Aorta (tissue), 5 donors: ENCODE results near the gene ATF2. TPM values are rescaled to one million over a fixed set of nuclear protein-coding genes. Genes with fewer than 3 reads are reported as not detected.

ENCODE experiments used
- ATAC-seq: fragments of 200-7000 bp; cut with Tn5 transposase; one replicate; pipeline ENCODE4 v1.9.1; 2022; ENCODE audit warnings: moderate library complexity; ENCODE audit not compliant: low FRiP score
- DNase-seq, 2 donors: peaks; one replicate each; pipeline ENCODE4 v3.0.0-alpha.2; 2020
- H3K27ac ChIP-seq, 2 donors: one replicate each; pipeline ENCODE4 v1.5.1; 2013; ENCODE audit warnings: low read length in 2 of 2, mild to moderate bottlenecking in 2 of 2, moderate library complexity in 2 of 2, control low read depth in 1 of 2, inconsistent platforms in 1 of 2, low read depth in 1 of 2
- H3K27me3 ChIP-seq, 2 donors: one replicate each; pipeline ENCODE4 v1.6.1; 2013; ENCODE audit warnings: control low read depth in 1 of 2, low read length in 1 of 2, mild to moderate bottlenecking in 1 of 2, moderate library complexity in 1 of 2; ENCODE audit not compliant: insufficient read depth in 2 of 2, control insufficient read depth in 1 of 2
- H3K36me3 ChIP-seq, 2 donors: one replicate each; pipeline ENCODE4 v1.6.1; 2013; ENCODE audit warnings: control low read depth in 1 of 2, low read length in 1 of 2, mild to moderate bottlenecking in 1 of 2; ENCODE audit not compliant: insufficient read depth in 2 of 2, control insufficient read depth in 1 of 2
- H3K4me1 ChIP-seq, 2 donors: one replicate each; pipeline ENCODE4 v1.6.1; 2013; ENCODE audit warnings: low read length in 2 of 2, control low read depth in 1 of 2, mild to moderate bottlenecking in 1 of 2, moderate library complexity in 1 of 2; ENCODE audit not compliant: insufficient read depth in 2 of 2, control insufficient read depth in 1 of 2
- H3K4me3 ChIP-seq, 2 donors: one replicate each; pipeline ENCODE4 v1.5.1; 2013; ENCODE audit warnings: low read length in 2 of 2, control low read depth in 1 of 2, mild to moderate bottlenecking in 1 of 2
- H3K9me3 ChIP-seq: one replicate; pipeline ENCODE4 v1.6.1; 2013; ENCODE audit warnings: mild to moderate bottlenecking, low read length; ENCODE audit not compliant: control insufficient read depth
- WGBS, 2 donors: extraction: QIAGEN DNeasy Blood & Tissue Kit; methylation state at CpG; one replicate each; pipeline ENCODE4 v1.1.7; 2013; 5-methylcytosine and 5-hydroxymethylcytosine counted together
- intact Hi-C, 2 donors: fragments of 100-400 bp; cut with DNase I; formaldehyde crosslinking; loops; one replicate each; pipeline versions ENCODE4 v1.14.2 to v1.15.0; 2022
- polyA plus RNA-seq, 2 donors: library from polyadenylated mRNA; stranded (reverse); fragments of 200-250 nt; gene quantifications; one replicate each; pipeline ENCODE4 v1.2.3, GENCODE V29; 2013
- total RNA-seq, 2 donors: library from RNA; stranded (reverse); fragmentation: NEBNext Ultra II Directional; extraction: Animal tissue kit (Norgen Biotek cat#: 25700); gene quantifications; one replicate each; pipeline ENCODE4 v1.2.1, GENCODE V29; 2021
- donor health status: healthy with polysubstance abuse.
- donor health status: Bipolar disorder and iron deficiency.
- donor health status: DM: no; HTN: no; CAD: no.
- donor health status: DM: no; HTN: no; CAD: no.
- donor health status: DM: yes; HTN: yes; CAD: no.

Gene ATF2
- total and polyA plus RNA-seq, 4 donors, result 17.3 to 72.0 (median 40.9) TPM

DNA sequence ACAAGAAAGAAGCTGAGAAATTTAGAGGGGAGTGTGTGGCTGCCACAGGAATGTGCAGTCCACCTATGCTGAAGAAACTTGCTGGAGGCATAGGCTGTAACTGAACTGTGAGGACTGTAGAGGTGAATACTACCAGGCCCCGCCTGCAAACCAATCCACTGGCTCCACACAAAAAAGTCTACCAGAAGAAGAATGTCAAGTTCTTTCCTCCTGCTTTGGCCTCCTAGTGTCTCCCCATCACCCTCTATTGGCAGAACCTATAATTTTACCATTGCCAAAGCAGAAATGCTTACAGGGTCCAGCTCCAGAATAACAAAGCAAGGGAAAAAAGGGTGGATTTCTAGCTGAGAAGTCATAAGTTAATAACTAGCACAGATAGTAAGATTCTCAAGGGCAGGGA lies 19.4 kb upstream of the ATF2 start:
- intact Hi-C loops, result loop anchor here in 1 of 2 donors (10.0 kb wide), 1 partner anchor 907 kb away; the partner anchor contains the start of genes HOXD12 and HOXD13
- no peak for DNase-seq
- 100% methylated on average over 1 of the region's 1 CpG for WGBS, 2 donors
- no peak for ATAC-seq
- H3K27ac ChIP-seq, result no peak overlapping the region
- no peaks in the 10 kb centered on the region for H3K4me1 ChIP-seq
- no peak overlapping the region for H3K4me3 ChIP-seq
- H3K9me3 ChIP-seq, result no peaks in the 10 kb centered on the region
- no peaks in the 10 kb centered on the region for H3K36me3 ChIP-seq
- no peaks in the 10 kb centered on the region for H3K27me3 ChIP-seq

- ATAC-seq (no peak), DNase-seq (no peak)
- Histone ChIP-seq H3K9me3 (no peaks in the 10 kb centered on the region), H3K36me3 (peaks cover 0 to 4% of the 10 kb centered on the region in 2 donors), H3K4me1 (no peaks in the 10 kb centered on the region), H3K27ac (no peak overlapping the region), H3K27me3 (no peaks in the 10 kb centered on the region), H3K4me3 (no peak overlapping the region)
- intact Hi-C loops, result loop anchor here in 1 of 2 donors (10.0 kb wide), 1 partner anchor 911 kb away; the partner anchor contains the start of genes HOXD12 and HOXD13
- WGBS, 2 donors, result 75 to 87% methylated on average over 2 of the region's 2 CpGs
Observed at GRCh38 chr2:175183674-175184073, 15.7 kb upstream of the ATF2 start.

- Histone ChIP-seq H3K4me3 (peak overlapping the region in 1 of 2 donors; percentile 79), H3K27me3 (no peaks in the 10 kb centered on the region), H3K4me1 (no peaks in the 10 kb centered on the region), H3K36me3 (peaks cover 0 to 4% of the 10 kb centered on the region in 2 donors), H3K27ac (peak overlapping the region; percentile 49 to 65), H3K9me3 (no peaks in the 10 kb centered on the region)
- 52 to 58% methylated on average over 5 of the region's 5 CpGs for WGBS, 2 donors
- ATAC-seq (no peak), DNase-seq (no peak)
- intact Hi-C loops, result loop anchor here in 1 of 2 donors (10.0 kb wide), 1 partner anchor 913 kb away; the partner anchor contains the start of genes HOXD12 and HOXD13
Observed at GRCh38 chr2:175181877-175182308, 13.9 kb upstream of the ATF2 start.

DNA sequence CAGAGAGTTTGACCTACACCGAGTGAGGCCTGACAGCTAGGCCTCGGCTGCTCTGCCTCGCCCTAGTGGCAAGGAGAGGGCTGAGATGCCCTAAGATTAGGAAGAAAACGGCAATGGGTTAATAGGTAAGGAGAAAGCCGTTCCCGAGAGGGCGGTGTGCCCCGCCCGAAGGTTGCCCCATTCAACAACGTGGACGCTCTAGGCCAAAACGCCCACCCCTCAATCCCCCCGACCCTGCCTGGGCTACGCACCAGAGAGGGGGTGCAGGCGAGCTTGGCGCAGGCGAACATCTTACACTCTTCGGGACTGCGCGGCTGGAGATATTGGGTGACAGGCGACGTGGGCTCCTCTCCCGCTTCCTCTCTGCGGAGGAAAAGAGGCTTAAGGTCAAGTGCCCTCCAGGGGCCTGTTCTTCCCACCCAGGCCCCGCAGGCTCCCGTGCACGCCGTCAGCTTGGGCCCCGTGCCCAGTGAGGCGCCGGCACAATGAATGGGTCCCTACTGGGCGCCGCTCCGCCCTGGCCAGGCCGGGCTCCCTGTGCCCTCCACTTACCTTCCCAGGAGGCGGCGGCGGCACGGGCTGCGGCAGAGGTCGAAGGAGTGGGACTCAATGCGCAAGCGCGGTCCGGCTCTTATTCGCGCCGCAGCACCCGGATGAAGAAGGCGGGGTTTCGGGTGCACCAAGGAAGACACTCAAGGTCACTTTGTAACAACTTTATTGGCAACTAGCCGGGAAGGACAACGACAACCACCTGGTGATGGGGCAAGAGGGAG lies 13.3 kb upstream of the ATF2 start, which contains the start of gene ATP5MC3:
Gene ATP5MC3, minus strand, starts transcription at position 607 of the 773 bp plus-strand sequence. Its CDS starts 317 bp downstream, at position 290.
- Histone ChIP-seq H3K4me1 (no peaks in the 10 kb centered on the region), H3K36me3 (peaks cover 0 to 4% of the 10 kb centered on the region in 2 donors), H3K9me3 (no peaks in the 10 kb centered on the region), H3K27me3 (no peaks in the 10 kb centered on the region), H3K27ac (peak within 1 kb of the TSS; percentile 49 to 65), H3K4me3 (peak within 1 kb of the TSS; percentile 38 to 79)
- intact Hi-C loops, result loop anchor here in 1 of 2 donors (10.0 kb wide), 1 partner anchor 914 kb away; the partner anchor contains the start of genes HOXD12 and HOXD13
- 1 to 2% methylated on average over 48 to 53 of the region's 53 CpGs for WGBS, 2 donors
- ATAC-seq, result peak; percentile 97
- DNase-seq, result peak; percentile 96 to 98

GRCh38 chr2:175180701-175181103 lies 12.7 kb upstream of the ATF2 start:
- intact Hi-C loops, result loop anchor here in 1 of 2 donors (10.0 kb wide), 1 partner anchor 914 kb away; the partner anchor contains the start of genes HOXD12 and HOXD13
- Histone ChIP-seq H3K4me1 (no peaks in the 10 kb centered on the region), H3K4me3 (peak overlapping the region; percentile 38 to 79), H3K9me3 (no peaks in the 10 kb centered on the region), H3K36me3 (peaks cover 0 to 4% of the 10 kb centered on the region in 2 donors), H3K27me3 (no peaks in the 10 kb centered on the region), H3K27ac (peak overlapping the region in 1 of 2 donors; percentile 12)
- 5% methylated on average over 10 of the region's 10 CpGs for WGBS, 2 donors
- DNase-seq (peak in 1 of 2 donors; percentile 77), ATAC-seq (peak; percentile 65)

- WGBS, 2 donors, result 61 to 70% methylated on average over 5 of the region's 5 CpGs
- H3K4me1 ChIP-seq, result no peaks in the 10 kb centered on the region
- no peak overlapping the region for H3K27ac ChIP-seq
- DNase-seq, result no peak
- ATAC-seq, result no peak
- H3K27me3 ChIP-seq, result no peaks in the 10 kb centered on the region
- H3K9me3 ChIP-seq, result no peaks in the 10 kb centered on the region
- H3K36me3 ChIP-seq, result peaks cover 0 to 7% of the 10 kb centered on the region in 2 donors
- intact Hi-C loops, result no loop called here
- no peak overlapping the region for H3K4me3 ChIP-seq
Observed at GRCh38 chr2:175176624-175177023, 8.6 kb upstream of the ATF2 start.

GRCh38 chr2:175175896-175176295 lies 7.9 kb upstream of the ATF2 start:
- no peak for DNase-seq
- ATAC-seq, result no peak
- 67 to 72% methylated on average over 1 of the region's 1 CpG for WGBS, 2 donors
- no peak overlapping the region for H3K4me3 ChIP-seq
- H3K4me1 ChIP-seq, result no peaks in the 10 kb centered on the region
- no peaks in the 10 kb centered on the region for H3K9me3 ChIP-seq
- peaks cover 0 to 7% of the 10 kb centered on the region in 2 donors for H3K36me3 ChIP-seq
- H3K27ac ChIP-seq, result no peak overlapping the region
- H3K27me3 ChIP-seq, result no peaks in the 10 kb centered on the region
- intact Hi-C loops, result no loop called here

GRCh38 chr2:175175320-175175719 lies 7.3 kb upstream of the ATF2 start:
- DNase-seq (no peak), ATAC-seq (no peak)
- no peak overlapping the region for H3K4me3 ChIP-seq
- intact Hi-C loops, result no loop called here
- H3K4me1 ChIP-seq, result no peaks in the 10 kb centered on the region
- H3K27me3 ChIP-seq, result no peaks in the 10 kb centered on the region
- no peaks in the 10 kb centered on the region for H3K9me3 ChIP-seq
- WGBS, 2 donors, result 56 to 70% methylated on average over 2 of the region's 2 CpGs
- H3K36me3 ChIP-seq, result peaks cover 0 to 7% of the 10 kb centered on the region in 2 donors
- H3K27ac ChIP-seq, result no peak overlapping the region
